Epithelial cell of proximal tubule (primary cell): ENCODE measurements around the gene BTBD19. TPM values are rescaled to one million over a fixed set of nuclear protein-coding genes. Genes with fewer than 3 reads are reported as not detected.
"Not testable (repeated sequence)": the region's sequence is repeated elsewhere in the genome, so short reads cannot be mapped to it uniquely, and the experiment has no call there.

ENCODE experiments used
- DNase-seq: peaks from one replicate; pipeline ENCODE4 v3.0.0-alpha.2; 2011; ENCODE audit warnings: low read depth
- H3K4me3 ChIP-seq: 2 replicates; pipeline ENCODE4 v1.5.1; 2011; ENCODE audit warnings: low read depth, mild to moderate bottlenecking, low read length
- CTCF ChIP-seq: conservative IDR thresholded peaks from 2 replicates; pipeline ENCODE4 v1.5.1; 2012; ENCODE audit warnings: low read depth, mild to moderate bottlenecking, low read length
- total RNA-seq: library from RNA; depleted of rRNA; stranded (reverse); fragments of >200 nt; gene quantifications from 2 replicates; pipeline ENCODE4 v1.2.3, GENCODE V29; 2015

The BTBD19 gene
- total RNA-seq, 1 donor from 2014 or later: 0.29 TPM

GRCh38 chr1:44812822-44813543 is 4.7 kb downstream of the BTBD19 start:
- DNase-seq: no peak
- peak overlapping the region; percentile 53 for H3K4me3 ChIP-seq
- TF ChIP-seq CTCF: no peak

DNA sequence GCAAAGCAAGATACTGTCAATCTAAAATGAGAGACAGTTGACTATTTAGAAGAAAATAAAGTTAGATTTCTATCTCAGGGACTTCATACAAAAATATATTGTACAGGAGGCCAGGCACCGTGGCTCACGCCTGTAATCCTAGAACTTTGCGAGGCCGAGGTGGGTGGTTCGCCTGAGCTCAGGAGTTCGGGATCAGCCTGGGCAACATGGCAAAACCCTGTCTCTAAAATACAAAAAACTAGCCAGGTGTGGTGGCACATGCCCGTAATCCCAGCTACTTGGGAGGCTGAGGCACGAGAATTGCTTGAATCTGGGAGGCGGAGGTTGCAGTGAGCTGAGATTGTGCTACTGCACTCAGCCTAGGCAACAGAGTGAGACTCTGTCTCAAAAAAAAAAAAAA is 7.6 kb downstream of the BTBD19 start:
- H3K4me3 ChIP-seq, DNase-seq: not testable (repeated sequence)

DNA sequence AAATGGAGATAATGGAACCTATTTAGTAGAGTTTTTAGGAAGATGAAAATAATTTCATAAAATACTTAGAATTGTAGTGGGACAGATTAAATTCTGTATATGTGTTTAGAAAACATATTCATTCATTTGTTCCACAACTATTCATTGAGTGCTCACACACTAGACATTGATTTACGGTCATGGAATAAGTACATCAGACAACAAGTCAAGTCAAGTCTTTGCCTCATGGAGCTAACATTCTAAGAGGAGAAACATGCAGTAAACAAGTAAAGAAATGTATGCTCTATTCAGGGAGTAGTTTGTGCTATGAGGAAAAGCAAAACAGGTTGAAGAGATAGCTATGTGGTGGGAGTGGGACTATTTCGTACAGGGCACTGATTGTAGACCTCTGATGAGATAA is 9.0 kb downstream of the BTBD19 start:
- no peak for TF ChIP-seq CTCF
- no peak for DNase-seq

DNA sequence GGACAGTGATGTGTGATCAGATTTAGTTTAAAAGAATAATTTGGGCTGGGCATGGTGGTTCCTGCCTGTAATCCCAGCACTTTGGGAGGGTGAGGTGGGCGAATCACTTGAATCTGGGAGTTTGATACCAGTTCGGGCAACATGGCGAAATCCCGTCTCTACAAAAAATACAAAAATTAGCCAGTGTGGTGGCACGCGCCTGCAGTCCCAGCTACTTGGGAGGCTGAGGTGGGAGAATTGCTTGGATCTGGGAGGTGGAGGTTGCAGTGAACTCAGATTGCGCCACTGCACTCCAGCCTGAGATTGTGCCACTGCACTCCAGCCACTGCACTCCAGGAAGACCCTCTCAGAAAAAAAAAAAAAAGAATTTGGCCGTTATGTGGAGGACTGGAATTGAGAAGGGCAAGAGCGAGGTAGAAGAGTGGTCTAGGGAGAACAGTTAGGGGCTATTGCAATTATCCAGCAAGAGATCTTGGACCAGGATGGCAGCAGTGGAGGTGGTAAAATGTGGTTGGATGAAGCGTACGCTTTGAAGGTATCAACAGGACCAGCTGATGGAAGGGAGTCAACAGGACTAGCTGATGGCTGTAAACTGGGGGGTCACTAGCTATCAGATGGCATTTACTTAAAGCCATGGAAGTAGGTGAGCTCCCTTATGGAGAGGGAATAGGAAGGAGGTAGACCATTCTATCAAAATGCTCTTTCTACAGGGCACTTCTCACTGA is 9.6 kb downstream of the BTBD19 start:
- DNase-seq: no peak
- no peak overlapping the region for H3K4me3 ChIP-seq
- TF ChIP-seq CTCF: no peak

More for the DNA sequence above, 9.0 kb downstream of the BTBD19 start:
- H3K4me3 ChIP-seq: no peak overlapping the region

- DNase-seq: no peak
- TF ChIP-seq CTCF: peak; percentile 7
- H3K4me3 ChIP-seq: peak overlapping the region; percentile 47
Measured at GRCh38 chr1:44819196-44819607, 10.9 kb downstream of the BTBD19 start.

DNA sequence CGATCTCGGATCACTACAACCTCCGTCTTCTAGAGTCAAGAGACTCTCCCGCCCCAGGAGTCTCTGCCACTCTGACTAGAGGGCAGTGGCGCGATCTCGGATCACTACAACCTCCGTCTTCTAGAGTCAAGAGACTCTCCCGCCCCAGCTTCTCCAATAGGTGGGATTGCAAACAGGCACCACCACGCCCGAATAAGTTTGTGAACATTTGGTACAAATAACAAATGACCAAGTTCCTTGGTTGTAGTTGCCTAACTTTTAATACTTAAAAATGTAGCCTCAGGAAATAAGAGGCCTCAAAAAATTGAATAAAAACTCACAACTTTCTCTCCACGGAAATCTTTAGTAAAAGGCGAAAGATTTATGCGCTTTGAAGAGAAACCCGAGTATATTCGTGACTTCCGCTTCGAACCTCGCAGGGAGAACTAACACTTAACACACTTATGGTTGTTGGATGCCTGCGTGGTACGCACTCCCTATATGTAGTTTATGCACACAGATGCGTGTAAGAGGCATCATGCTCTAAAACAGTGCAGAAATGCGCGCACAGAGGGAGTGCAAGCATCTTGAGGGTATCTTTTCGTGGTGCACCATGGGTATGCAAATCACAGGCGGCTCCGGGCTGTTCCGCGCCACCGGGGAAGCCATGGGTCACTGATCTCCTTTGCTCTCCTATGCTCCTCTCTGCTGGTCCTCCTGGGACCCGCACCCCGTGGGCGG is 11.4 kb downstream of the BTBD19 start:
- DNase-seq: peak; percentile 95
- no peak for TF ChIP-seq CTCF

More for the DNA sequence above, 11.4 kb downstream of the BTBD19 start:
- peak overlapping the region; percentile 49 for H3K4me3 ChIP-seq
